Measurements from ENCODE around the gene EXOC6B. TPM values are rescaled to one million over a fixed set of nuclear protein-coding genes. Genes with fewer than 3 reads are reported as not detected.

EXOC6B gene
- total and polyA plus RNA-seq, 9 of the 15 experiments (the other 6 are each of a cell fraction or from before 2014, with no cell fraction given), result 0.28 to 4.2 (median 2.0) TPM

DNA sequence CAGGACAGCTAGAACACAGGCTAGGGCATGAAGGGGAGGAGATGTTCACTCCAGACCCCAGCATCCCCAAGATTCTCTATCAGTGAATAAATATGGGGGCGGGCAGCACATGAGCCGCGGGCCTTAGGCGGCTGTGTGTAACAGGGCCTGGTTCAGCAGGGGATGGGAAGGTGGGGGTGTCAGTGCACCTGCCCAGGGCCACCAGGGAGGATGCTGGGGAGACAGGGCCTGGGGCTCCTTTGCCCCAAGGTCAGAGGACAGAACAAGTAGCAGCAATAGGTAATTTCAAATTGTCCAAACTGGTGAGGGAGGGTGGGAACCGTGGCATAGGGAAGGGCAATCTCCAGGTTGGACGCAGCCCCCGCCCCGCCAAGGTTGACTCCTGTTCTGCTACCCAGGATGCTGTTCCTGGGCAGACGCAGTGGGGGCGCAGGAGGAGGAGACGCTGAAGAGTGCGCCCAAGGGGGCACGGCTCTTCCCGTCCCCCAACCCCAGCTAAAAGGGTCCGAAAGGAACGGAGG lies 694.4 kb downstream of the EXOC6B start:
- no peaks in the 10 kb centered on the region for H3K9me1 ChIP-seq (ENCODE audit: control insufficient read depth, insufficient read depth, low read length)
- CTCF ChIA-PET (ENCODE audit: low intra/inter-chr PET ratio), result no interaction called here
- FAIRE-seq (no peak), ATAC-seq (no peak), DNase-seq (ENCODE audit: extremely low read depth in 1 of 4, low spot score in 3 of 4) (no peak)
- BruUV-seq (replicated peaks), result no TSS peak
- no peak overlapping the region for H3K4me2 ChIP-seq (ENCODE audit: insufficient read depth, low read length)
- H3K27ac ChIP-seq (ENCODE audit: extremely low read depth, low read depth, low read length), result no peak overlapping the region
- H3K4me3 ChIP-seq, result no peak overlapping the region
- no peak overlapping the region for H3K9ac ChIP-seq (ENCODE audit: insufficient read depth in 1 of 2, low read depth in 2 of 2, low read length in 2 of 2)
- peaks cover 0 to 3% of the 10 kb centered on the region in 2 experiments; a peak in 2 of 5 replicates for H3K4me1 ChIP-seq (replicated peaks in 1 of 2; ENCODE audit: control insufficient read depth in 2 of 2, insufficient read depth in 2 of 2, low read length in 2 of 2)
- H3K36me3 ChIP-seq (ENCODE audit: control insufficient read depth, insufficient read depth, low read length), result no peaks in the 10 kb centered on the region
- H3K79me2 ChIP-seq (ENCODE audit: control insufficient read depth, insufficient read depth, low read length), result no peaks in the 10 kb centered on the region
- intact Hi-C loops (cut with micrococcal nuclease) (no loop called here), in situ Hi-C loops (cut with MboI) (no loop called here)
- peaks cover 4% of the 10 kb centered on the region; the same call in 1 of the 2 replicates for H4K20me1 ChIP-seq (replicated peaks; ENCODE audit: control insufficient read depth, insufficient read depth, low read length)
- no peaks in the 10 kb centered on the region for H3K9me3 ChIP-seq (replicated peaks; ENCODE audit: control insufficient read depth, insufficient read depth, low read depth, low read length)
- no peak overlapping the region for H2AFZ ChIP-seq (ENCODE audit: low read depth, low read length)
- H3K27me3 ChIP-seq (ENCODE audit: control insufficient read depth in 2 of 2, insufficient read depth in 2 of 2, low read length in 2 of 2), result peaks cover 5 to 58% of the 10 kb centered on the region in 2 experiments; a peak in 3 of 5 replicates
- 0% methylated on average over 10 of the region's 16 CpGs for WGBS (ENCODE audit: insufficient coverage, low coverage, missing lambda C conversion rate)
- POLR2A ChIA-PET, result no interaction called here
- no peak for TF ChIP-seq JUND (IDR thresholded peaks at IDR 0.05; ENCODE audit: borderline replicate concordance, low read depth, low read length)
- TF ChIP-seq JUND (tag; IDR thresholded peaks at IDR 0.05; ENCODE audit: borderline replicate concordance, low read depth, low read length), result no peak
- TF ChIP-seq POU5F1 (IDR thresholded peaks at IDR 0.05; ENCODE audit: borderline replicate concordance, low read depth, low read length, partially characterized antibody), result no peak
- no peak for TF ChIP-seq PCBP2 (IDR thresholded peaks at IDR 0.05; ENCODE audit: low read depth, low read length, poor library complexity, severe bottlenecking)
- TF ChIP-seq, protein P1, sequence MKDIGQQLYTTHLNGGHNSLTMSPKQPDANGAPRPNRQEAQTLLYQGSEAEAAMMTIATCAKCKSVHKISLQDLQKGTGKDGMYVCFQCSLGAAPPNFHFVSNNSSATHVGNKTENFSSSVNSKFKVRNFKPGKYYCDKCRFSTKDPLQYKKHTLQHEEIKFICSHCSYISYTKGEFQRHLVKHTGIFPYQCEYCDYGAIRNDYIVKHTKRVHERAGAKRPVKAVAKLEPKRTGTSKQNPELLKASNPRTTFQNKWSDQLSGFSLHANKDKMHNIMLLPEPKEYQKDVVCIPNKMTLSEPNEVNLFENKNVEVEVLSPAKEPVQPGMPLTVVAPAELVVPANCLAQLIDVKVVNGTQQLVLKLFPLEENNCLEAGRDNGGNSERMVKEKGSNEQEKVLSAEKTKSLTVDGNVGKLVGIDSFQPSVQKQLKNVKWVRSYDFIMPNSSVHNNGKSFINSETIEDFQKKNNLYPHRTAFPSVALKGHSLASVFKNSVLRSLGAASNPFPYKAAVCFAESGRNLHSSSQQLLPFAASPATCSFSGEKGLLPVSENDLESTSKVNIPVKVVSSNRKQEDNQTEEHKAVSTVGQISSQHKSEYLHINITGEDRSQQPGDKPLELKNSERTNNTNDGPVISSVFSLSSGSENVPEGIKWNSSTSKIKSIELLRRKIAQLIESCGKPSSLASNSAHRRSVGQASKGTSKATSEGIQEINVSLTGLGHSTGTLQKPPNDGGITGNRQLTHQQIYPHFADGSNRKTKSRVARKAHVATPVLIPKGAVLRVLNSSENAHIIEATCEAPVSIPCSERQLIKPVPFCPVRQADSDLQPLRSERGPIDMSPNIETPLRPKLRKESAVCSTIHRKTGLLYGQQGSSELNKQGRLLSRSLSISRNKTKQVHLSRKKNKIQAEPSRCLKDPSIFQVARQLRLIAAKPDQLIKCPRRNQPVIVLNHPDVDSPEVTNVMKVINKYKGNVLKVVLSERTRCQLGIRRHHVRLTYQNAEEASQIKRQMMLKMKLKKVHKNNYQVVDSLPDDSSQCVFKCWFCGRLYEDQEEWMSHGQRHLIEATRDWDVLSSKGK (CRISPR knock-in tag; IDR thresholded peaks at IDR 0.05), result no peak
- TF ChIP-seq HOXB6 (CRISPR knock-in tag; IDR thresholded peaks at IDR 0.05; ENCODE audit: borderline replicate concordance), result no peak
- no peak for TF ChIP-seq LARP7 (IDR thresholded peaks at IDR 0.05)
- TF ChIP-seq NFIX (CRISPR knock-in tag; IDR thresholded peaks at IDR 0.05; ENCODE audit: low read depth), result no peak
- TF ChIP-seq, protein P2, sequence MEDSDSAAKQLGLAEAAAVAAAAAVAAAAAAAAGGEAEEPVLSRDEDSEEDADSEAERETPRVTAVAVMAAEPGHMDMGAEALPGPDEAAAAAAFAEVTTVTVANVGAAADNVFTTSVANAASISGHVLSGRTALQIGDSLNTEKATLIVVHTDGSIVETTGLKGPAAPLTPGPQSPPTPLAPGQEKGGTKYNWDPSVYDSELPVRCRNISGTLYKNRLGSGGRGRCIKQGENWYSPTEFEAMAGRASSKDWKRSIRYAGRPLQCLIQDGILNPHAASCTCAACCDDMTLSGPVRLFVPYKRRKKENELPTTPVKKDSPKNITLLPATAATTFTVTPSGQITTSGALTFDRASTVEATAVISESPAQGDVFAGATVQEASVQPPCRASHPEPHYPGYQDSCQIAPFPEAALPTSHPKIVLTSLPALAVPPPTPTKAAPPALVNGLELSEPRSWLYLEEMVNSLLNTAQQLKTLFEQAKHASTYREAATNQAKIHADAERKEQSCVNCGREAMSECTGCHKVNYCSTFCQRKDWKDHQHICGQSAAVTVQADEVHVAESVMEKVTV (CRISPR knock-in tag; IDR thresholded peaks at IDR 0.05), result no peak
- TF ChIP-seq NR4A1 (CRISPR knock-in tag; IDR thresholded peaks at IDR 0.05), result no peak
- TF ChIP-seq NR4A1 (tag; IDR thresholded peaks at IDR 0.05), result no peak
- no peak for TF ChIP-seq CBX2 (IDR thresholded peaks at IDR 0.05; ENCODE audit: insufficient read depth, low read length, poor library complexity, severe bottlenecking)
- no peak for TF ChIP-seq CBX8 (IDR thresholded peaks at IDR 0.05; ENCODE audit: borderline replicate concordance, extremely low read depth, low read depth, low read length, poor library complexity, severe bottlenecking)
- TF ChIP-seq, protein P3, sequence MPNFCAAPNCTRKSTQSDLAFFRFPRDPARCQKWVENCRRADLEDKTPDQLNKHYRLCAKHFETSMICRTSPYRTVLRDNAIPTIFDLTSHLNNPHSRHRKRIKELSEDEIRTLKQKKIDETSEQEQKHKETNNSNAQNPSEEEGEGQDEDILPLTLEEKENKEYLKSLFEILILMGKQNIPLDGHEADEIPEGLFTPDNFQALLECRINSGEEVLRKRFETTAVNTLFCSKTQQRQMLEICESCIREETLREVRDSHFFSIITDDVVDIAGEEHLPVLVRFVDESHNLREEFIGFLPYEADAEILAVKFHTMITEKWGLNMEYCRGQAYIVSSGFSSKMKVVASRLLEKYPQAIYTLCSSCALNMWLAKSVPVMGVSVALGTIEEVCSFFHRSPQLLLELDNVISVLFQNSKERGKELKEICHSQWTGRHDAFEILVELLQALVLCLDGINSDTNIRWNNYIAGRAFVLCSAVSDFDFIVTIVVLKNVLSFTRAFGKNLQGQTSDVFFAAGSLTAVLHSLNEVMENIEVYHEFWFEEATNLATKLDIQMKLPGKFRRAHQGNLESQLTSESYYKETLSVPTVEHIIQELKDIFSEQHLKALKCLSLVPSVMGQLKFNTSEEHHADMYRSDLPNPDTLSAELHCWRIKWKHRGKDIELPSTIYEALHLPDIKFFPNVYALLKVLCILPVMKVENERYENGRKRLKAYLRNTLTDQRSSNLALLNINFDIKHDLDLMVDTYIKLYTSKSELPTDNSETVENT (CRISPR knock-in tag; IDR thresholded peaks at IDR 0.05), result no peak

Measured in K562 (cell line).